GM21723 (cell line): ENCODE results near the gene TMEM235.
A peak's percentile ranks its signal among the peaks of the same experiment; 100 is the strongest.

Experiments used
- ATAC-seq: cut with Tn5 transposase; IDR thresholded peaks from one replicate; pipeline ENCODE4 v1.9.1; 2021; ENCODE audit warnings: mild to moderate bottlenecking, moderate library complexity; ENCODE audit not compliant: unreplicated experiment

Gene TMEM235

DNA sequence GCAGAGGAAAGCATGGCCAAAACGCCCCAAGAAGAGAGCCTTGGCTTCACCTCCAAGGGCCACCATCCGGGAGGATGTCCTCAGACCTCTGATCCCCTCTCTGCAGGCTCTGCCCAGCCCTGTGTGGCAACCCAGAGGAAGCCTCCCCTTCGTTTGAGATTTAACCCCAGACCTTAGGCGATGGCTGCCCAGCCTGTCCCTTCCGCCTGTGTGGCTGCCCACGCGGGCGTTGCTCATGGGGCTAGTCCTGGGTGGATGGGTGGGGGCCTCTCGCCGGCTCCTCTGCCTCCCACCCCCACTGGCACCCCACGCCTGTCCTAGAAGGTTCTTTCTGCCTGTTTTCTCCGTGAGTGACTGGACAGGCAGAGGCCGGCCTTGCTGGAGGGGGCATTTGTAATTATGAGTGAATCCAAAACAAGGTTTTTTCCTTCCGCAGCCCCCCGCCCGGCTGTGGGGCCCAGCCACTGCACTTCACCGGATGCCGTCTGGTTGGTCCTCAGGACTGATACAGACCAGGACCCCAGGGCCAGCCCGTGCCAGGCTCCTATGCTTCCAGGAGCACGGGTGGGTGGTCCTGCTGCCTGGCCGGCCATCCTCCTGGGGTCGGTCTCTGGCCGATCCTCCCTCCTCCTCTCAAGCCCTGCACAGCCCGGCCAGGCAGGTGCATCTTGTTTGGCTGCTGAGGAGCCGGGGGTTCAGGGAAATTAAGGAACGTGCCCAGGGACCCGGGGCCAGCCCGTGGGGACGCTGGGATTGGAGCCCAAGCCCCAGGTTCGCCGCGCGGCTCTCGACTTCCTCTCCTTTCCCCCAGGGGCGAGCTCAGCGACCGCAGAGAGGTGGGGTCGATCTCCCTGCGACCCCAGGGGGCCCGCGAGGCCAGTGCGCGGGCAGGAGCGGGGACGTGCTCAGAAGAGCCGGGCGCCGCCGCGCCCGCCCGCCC lies at the start of gene TMEM235:
TMEM235 (plus strand) TSS at position 636 of the 940 bp plus-strand sequence. CDS start 393 bp downstream, outside the sequence.
- ATAC-seq, result no peak

- no peak for ATAC-seq
These were observed 48.9 kb upstream of the TMEM235 start for GRCh38 chr17:78182504-78182903.

GRCh38 chr17:78183916-78184315 lies 47.5 kb upstream of the TMEM235 start:
- ATAC-seq, result no peak

DNA sequence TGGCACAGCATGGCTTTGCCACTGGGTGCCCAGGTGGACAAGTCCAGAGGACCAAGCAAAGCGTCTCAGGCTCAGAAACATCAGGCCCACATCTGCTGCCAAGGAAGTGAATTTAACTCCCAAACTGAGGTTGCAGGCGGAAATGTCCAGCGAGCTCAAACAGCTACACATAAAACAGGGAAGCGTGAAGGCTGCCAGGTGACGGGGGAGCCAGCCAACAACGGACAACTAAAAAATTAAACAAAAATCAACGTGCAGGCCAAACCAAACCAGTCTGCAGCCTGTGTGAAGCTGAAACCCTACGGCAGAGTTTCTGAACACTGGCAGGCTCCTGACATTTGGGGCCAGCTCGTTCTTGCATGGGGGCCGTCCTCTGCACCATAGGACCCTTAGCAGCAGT lies 47.1 kb upstream of the TMEM235 start:
- ATAC-seq, result no peak

DNA sequence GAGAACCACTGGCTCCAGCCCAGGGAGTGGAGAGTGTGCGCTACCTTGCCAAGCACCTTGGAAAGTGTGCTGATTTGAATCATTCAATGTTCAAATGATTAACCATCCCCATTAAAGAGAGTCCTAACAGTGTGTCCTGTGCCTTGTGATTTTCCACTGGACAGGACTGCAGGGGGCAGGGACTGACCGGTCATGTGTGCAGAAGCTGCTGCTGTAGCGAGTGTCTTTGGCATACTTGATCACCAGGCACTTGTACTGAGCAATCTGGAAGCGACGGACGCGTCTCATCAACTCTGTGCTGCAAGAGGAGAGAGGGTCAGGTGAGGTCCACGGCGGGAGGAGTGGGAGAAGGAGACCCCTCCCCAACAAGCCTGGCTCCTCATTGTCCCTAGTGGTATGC lies 46.6 kb upstream of the TMEM235 start:
- no peak for ATAC-seq

DNA sequence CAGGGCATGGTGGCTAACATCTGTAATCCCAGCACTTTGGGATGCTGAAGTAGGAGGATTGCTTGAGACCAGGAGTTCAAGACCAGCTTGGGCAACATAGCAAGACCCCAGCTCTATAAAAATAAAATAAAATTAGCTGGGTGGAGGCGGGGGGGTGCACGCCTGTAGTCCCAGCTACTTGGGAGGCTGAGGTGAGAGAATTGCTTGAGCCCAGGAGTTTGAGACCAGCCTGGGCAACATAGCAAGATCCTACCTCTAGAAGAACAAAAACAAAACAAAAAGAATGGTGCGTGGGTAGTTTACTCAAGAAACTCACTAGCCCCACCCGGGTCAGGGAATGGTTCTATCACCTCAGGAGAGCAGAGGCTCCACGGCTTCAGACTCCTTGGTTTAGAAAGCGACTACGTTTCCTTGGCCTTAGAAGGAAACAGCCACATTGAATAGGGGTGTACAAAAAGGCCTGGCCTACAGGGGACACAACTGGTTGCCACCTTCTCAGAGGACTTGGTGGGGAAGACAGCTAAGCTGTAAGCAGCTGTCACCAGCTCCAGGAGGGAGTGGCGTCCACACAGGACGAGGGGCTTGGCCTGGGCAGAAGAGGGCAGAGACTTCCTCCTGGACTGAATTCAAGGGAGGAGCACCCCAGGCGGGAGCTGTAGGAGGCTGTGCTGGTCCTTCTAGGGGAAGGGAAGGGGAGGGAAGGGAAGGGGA lies 45.3 kb upstream of the TMEM235 start:
- ATAC-seq, result no peak

DNA sequence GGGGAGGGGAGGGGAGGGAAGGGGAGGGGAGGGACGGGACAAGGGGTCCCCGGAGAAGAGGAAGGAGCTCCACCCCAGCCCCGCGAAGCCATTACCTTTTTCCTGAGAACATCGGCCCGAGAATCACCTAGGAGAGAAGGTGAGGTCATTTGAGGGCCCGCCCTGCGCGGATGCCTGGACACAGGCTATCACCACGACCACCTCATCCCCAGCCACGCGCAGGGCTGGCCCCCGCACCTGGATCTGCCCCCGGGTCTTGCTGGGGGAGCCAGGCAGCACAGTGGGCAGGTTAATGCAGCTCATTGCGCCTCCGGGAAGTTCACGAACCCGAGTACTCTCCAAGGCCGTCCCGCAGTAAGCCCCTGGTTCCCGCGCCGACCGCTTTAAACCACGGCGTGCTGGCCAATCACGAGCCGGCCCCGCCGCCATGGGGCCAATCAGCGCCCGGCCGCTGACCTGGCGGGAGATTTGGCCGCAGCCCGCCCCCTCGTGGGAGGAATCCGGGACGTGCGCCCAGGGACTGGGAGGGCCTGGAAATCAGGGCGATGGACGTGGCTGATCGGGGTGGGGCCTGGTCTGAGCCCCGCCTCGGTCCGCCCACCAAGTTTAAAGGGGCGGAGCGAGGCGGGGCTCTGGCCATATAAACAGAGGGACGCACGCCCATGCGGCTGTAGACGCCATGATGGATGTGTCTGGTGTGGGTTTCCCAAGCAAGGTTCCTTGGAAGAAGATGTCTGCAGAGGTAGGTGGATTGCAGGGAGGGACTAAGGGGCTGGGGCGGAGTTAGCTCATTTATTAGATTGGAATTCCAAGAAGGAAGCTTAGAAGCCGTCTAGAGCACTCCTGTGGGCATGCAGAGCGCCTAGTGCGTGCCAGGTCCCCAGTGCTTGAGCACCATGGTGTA lies 44.5 kb upstream of the TMEM235 start, which contains the start of the genes AFMID and TK1:
AFMID (plus strand) TSS at position 671 of the 904 bp plus-strand sequence; CDS start at position 680, 9 bp downstream.
TK1 (minus strand) TSS at position 361 of the 904 bp plus-strand sequence; CDS start at position 303, 58 bp downstream.
- peak; percentile 89 for ATAC-seq

- no peak for ATAC-seq
These were observed 34.7 kb upstream of the TMEM235 start for GRCh38 chr17:78196716-78197115.

DNA sequence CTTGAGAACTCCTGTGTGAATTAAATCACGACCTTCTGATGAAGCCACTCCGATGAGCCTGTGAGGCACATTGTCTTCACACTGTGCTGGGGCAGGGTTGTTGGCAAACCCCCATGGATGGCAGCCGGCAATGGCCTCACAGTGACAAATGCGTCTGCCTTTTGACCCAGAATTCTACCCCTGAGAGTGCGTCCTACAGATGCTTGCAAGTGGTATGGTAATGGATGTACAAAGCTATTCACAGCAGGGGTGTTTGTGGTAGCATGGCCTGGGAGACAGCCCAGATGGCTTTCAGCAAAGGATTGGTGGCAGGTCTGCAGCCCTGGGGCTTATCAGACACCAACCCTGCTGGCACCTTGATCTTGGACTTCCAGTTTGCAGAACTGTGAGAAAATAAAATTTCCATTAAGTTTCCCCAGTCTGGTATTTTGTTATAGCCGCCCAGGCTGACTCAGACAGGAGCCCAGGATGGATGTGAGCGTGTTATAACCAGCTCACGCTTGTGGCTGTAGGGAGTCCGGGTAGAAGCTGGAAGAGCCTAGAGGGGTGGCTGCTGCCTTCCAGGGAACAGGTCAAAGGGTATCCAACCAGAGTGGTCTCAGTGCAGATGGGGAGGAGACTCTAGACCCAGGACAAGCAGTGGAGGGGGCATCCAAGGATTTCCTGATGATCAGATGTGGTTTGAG lies 34.1 kb upstream of the TMEM235 start:
- ATAC-seq, result no peak

GRCh38 chr17:78200451-78200850 lies 31.0 kb upstream of the TMEM235 start:
- no peak for ATAC-seq

- ATAC-seq, result no peak
These were observed 28.8 kb upstream of the TMEM235 start for GRCh38 chr17:78202666-78203065.

- ATAC-seq, result no peak
These were observed 26.9 kb upstream of the TMEM235 start for GRCh38 chr17:78204387-78205123.

DNA sequence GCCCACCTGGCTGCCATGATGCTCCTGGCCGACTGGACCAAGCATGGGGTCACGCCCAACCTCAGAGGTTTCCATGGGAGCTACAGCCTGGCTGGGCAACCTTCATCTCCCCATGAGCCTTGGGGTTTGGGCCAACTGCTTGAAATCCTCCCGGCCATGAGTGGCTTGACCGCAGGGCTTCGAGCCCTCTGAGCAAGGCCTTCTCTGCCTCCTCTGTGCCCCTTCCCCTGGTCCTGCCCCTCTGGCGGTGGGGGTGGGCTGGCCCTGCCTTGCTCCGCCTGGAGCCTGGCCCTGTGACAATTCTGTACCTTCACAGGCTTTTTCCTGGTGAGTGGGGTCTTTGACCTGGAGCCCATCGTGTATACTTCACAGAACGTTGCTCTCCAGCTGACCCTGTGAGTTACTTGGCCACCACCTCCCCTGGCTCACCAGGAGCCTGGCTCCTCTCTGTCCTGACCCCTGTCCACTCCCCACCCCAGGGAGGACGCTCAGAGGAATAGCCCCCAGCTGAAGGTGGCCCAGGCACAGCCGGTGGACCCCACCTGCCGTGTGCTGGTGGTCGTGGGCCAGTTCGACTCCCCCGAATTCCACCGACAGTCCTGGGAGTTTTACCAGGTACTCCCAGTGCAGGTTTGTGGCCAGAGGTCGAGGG lies 26.2 kb upstream of the TMEM235 start:
- no peak for ATAC-seq

DNA sequence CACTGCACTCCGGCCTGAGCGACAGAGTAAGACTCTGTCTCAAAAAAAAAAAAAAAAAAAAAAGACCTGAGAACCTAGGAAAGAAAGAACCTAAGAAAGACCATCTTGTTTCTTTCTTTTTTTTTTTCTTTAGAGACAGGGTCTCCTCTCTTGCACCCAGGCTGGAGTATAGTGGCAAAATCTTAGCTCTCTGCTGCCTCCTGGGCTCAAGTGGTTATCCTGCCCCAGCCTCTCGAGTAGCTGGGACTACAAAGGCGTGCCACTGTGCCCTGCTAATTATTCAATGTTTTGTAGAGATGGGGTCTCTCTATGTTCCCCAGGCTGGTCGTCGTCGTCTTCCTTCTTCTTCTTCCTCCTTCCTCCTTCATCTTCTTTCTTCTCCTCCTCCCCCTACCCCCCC lies 25.1 kb upstream of the TMEM235 start:
- ATAC-seq, result no peak

DNA sequence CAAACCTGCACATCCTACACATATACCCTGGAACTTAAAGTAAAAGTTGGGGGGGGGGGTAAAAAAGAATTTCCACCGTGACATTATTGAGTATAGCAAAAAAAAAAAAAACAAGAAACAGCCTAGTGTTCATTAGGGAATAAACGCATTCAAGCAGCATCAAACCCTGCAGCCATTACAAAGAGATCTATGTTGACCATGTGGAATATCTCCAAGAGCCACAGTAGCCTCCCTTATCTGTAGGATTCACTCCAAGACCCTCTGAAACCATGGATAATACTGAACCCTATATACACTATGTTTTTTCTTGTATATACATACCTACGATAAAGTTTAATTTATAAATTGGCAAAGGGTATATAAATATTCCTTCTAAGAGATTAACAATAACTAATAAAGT lies 22.9 kb upstream of the TMEM235 start:
- ATAC-seq, result no peak

DNA sequence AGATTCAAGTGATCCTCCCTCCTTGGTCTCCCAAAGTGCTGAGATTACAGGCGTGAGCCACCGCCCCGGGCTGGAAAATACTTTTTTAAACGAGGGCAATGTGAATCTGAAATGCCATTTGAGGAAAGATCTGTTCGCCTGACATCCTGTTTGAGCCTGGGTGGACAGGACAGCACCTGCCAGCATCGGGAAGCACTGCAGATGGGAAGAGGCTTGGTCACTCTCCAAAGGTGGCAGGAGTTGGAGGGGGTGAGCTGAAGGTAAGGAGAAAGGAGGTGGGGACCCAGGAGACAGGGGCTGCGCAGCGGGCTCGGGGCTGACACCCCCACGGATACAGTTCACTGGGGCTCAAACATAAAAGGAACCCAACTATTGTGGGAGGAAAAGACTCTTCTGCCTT lies 21.3 kb upstream of the TMEM235 start:
- ATAC-seq, result no peak

DNA sequence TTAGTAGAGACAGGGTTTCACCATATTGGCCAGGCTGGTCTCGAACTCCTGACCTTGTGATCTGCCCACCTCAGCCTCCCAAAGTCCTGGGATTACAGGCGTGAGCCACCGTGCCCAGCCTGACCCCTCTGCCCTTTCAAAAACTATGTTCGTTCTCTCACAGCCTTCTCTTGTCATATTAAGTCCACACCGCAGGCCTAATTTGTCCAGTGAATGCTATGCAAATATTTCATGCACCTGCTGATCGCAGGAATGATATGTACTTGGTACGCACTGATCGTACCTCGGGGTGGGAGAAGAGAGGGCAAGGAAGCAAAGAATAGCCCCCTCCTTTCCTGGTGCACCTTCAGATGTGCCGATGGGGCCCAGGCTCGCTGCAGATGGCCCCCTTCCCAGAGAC lies 20.4 kb upstream of the TMEM235 start:
- ATAC-seq, result no peak

- ATAC-seq, result peak; percentile 84
These were observed 17.3 kb upstream of the TMEM235 start, which contains the start of gene BIRC5 for GRCh38 chr17:78214016-78214705. Gene BIRC5, plus strand, starts transcription at chr17:78214253. Its CDS starts 64 bp downstream, at chr17:78214317.
